ENCODE data around the gene TLE6.
A peak's percentile ranks its signal among the peaks of the same experiment; 100 is the strongest.
"Not testable (repeated sequence)": the region's sequence is repeated elsewhere in the genome, so short reads cannot be mapped to it uniquely, and the experiment has no call there.

TLE6 gene

GRCh38 chr19:3034656-3035541 is 57.5 kb downstream of the TLE6 start:
- POLR2A ChIA-PET (ENCODE audit: low non-redundant PET): interaction anchor here (0.6 to 0.9 kb wide), 5 partner anchors 21 to 111 kb away, joined by 3 to 9 read pairs (median 3); partner anchors contain the start of gene TLE6
- CTCF ChIA-PET: interaction anchor here (0.7 to 1.5 kb wide), 3 partner anchors 18 to 268 kb away, joined by 3 to 9 read pairs (median 4); no protein-coding TSS in a partner anchor
- DNase-seq (ENCODE audit: low spot score): no peak
- no peak for TF ChIP-seq CTCF (conservative IDR thresholded peaks at IDR 0.05; ENCODE audit: low read depth)
- peak overlapping the region; percentile 94 for H3K27ac ChIP-seq

- peak; percentile 100 for DNase-seq (ENCODE audit: low spot score)
- CTCF ChIA-PET: interaction anchor here (0.7 to 1.5 kb wide), 6 partner anchors 10 to 267 kb away, joined by 3 to 9 read pairs (median 4); no protein-coding TSS in a partner anchor
- POLR2A ChIA-PET (ENCODE audit: low non-redundant PET): interaction anchor here (0.6 to 1.0 kb wide), 5 partner anchors 17 to 112 kb away, joined by 3 to 6 read pairs (median 5); no protein-coding TSS in a partner anchor
- no peak for TF ChIP-seq CTCF (conservative IDR thresholded peaks at IDR 0.05; ENCODE audit: low read depth)
- peak overlapping the region; percentile 94 for H3K27ac ChIP-seq
Measured at GRCh38 chr19:3035542-3036118, 58.3 kb downstream of the TLE6 start.

- peak; percentile 93 for DNase-seq (ENCODE audit: low spot score)
- CTCF ChIA-PET: interaction anchor here (0.6 to 1.5 kb wide), 7 partner anchors 10 to 313 kb away, joined by 3 to 9 read pairs (median 4); no protein-coding TSS in a partner anchor
- POLR2A ChIA-PET (ENCODE audit: low non-redundant PET): interaction anchor here (0.6 to 1.0 kb wide), 4 partner anchors 16 to 111 kb away, joined by 3 to 6 read pairs (median 5); no protein-coding TSS in a partner anchor
- H3K27ac ChIP-seq: peak overlapping the region; percentile 94
- peak; percentile 24; the same call in 1 of the 2 replicates for TF ChIP-seq CTCF (conservative IDR thresholded peaks at IDR 0.05; ENCODE audit: low read depth)
Measured at GRCh38 chr19:3036119-3036976, 59.0 kb downstream of the TLE6 start.

- CTCF ChIA-PET: interaction anchor here (0.6 to 1.1 kb wide), 3 partner anchors 9 to 314 kb away, joined by 3 to 5 read pairs (median 5); no protein-coding TSS in a partner anchor
- DNase-seq (ENCODE audit: low spot score); POLR2A ChIA-PET (ENCODE audit: low non-redundant PET): not testable (repeated sequence)
- peak overlapping the region; percentile 94 for H3K27ac ChIP-seq
- 0 out of 2 replicates have a peak, but pooled peaks have one; percentile 1 for TF ChIP-seq CTCF (conservative IDR thresholded peaks at IDR 0.05; ENCODE audit: low read depth)
Measured at GRCh38 chr19:3036977-3037544, 59.7 kb downstream of the TLE6 start.

- POLR2A ChIA-PET (ENCODE audit: low non-redundant PET): no interaction called here
- CTCF ChIA-PET: interaction anchor here (0.6 to 1.1 kb wide), 2 partner anchors 17 to 75 kb away, joined by 3 read pairs; no protein-coding TSS in a partner anchor
- H3K27ac ChIP-seq: peak overlapping the region; percentile 94
- no peak for DNase-seq (ENCODE audit: low spot score)
- no peak for TF ChIP-seq CTCF (conservative IDR thresholded peaks at IDR 0.05; ENCODE audit: low read depth)
Measured at GRCh38 chr19:3038214-3038613, 60.9 kb downstream of the TLE6 start.

Data from RWPE1 (cell line).